Activated naive CD4-positive, alpha-beta T cell treated with anti-CD3 and anti-CD28 coated beads, Interleukin-2, amount 10 ng/mL, durations not matched to agents 7 days and 5 days (primary cell): ENCODE measurements around the gene MYO1D.
A peak's percentile ranks its signal among the peaks of the same experiment; 100 is the strongest.

Experiments
- CTCF ChIA-PET: fragments of 350-600 bp; sonication (Branson Sonifier 250); formaldehyde crosslinking; loops from one replicate; lab custom pipeline; 2021; ENCODE audit warnings: antibody characterized with exemption; lab: Charles Lee
- DNase-seq: peaks from one replicate; pipeline ENCODE4 v3.0.0-alpha.2; 2020
- H3K27ac Mint-ChIP-seq: one replicate; pipeline ENCODE4 v1.8.0; 2021; ENCODE audit warnings: mild to moderate bottlenecking, moderate library complexity, mixed read lengths
- H3K27me3 Mint-ChIP-seq: one replicate; pipeline ENCODE4 v1.8.0; 2021; ENCODE audit warnings: mild to moderate bottlenecking, mixed read lengths
- H3K36me3 Mint-ChIP-seq: one replicate; pipeline ENCODE4 v1.8.0; 2021; ENCODE audit warnings: mixed read lengths
- H3K4me1 Mint-ChIP-seq: one replicate; pipeline ENCODE4 v1.8.0; 2021; ENCODE audit warnings: mixed read lengths
- H3K4me3 Mint-ChIP-seq: one replicate; pipeline ENCODE4 v1.8.0; 2021; ENCODE audit warnings: mild to moderate bottlenecking, moderate library complexity, mixed read lengths
- H3K9me3 Mint-ChIP-seq: one replicate; pipeline ENCODE4 v1.8.0; 2021; ENCODE audit warnings: mixed read lengths

The MYO1D gene

DNA sequence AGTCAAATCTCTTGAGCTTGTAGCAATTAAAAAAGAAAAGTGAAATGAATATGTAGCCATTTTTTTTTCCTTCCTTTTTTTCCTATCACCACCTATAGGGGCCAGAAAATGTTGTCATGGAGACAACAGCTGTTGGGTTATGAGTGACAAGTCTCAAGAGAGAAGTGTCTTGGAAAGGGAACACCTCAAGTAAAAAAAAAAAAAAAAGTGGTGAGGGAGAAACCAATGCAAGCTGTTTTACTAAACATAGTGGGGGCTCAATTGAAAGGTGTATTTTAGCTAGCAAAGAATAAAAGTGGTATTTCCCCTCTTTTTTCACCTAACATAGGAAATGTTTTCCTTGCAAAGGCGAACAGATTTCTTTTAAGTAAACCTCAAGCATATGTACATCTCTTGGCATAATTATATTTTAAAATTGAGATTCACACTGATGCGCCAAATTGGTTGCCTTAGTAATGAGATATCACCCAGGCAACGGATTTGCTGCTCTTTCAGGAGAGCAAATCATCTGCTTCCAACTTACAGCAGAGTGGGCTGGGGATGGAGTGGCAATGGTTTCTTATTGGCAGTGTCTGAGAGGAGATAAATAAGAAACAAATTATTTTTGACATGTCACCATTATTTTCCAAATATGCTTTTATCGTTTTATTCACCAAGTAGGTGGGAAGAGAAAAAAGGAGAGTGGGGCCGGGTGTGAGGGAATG, 183.6 kb downstream of the MYO1D start:
- Mint-ChIP-seq H3K27me3 (no peaks in the 10 kb centered on the region), H3K4me3 (no peak overlapping the region), H3K9me3 (no peaks in the 10 kb centered on the region), H3K36me3 (no peaks in the 10 kb centered on the region), H3K4me1 (no peaks in the 10 kb centered on the region), H3K27ac (no peak overlapping the region)
- DNase-seq = no peak
- CTCF ChIA-PET = interaction anchor here (0.6 kb wide), 1 partner anchor 210 kb away, joined by 3 read pairs; no protein-coding TSS in a partner anchor

DNA sequence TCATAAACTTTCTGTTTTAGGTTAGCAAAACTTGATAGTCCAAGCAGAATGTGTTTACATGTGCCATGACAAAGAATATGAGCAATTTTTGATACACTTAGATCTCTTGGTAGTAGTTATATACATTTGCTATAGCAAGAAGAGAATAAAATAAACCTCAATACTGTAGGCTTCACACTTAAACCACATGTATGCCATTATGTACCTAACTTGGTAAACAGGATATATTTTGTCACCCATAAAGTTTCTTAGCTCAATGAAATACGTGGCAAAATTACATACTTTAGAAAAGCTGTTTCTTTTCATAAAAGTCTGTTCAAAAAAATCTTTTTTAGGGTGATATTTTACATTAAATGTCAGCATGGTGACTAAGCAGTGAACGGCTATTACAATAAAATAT, 184.7 kb downstream of the MYO1D start:
- no peak for DNase-seq
- CTCF ChIA-PET = no interaction called here
- Mint-ChIP-seq H3K27me3 (no peaks in the 10 kb centered on the region), H3K4me1 (no peaks in the 10 kb centered on the region), H3K36me3 (no peaks in the 10 kb centered on the region), H3K9me3 (no peaks in the 10 kb centered on the region), H3K4me3 (no peak overlapping the region), H3K27ac (no peak overlapping the region)

DNA sequence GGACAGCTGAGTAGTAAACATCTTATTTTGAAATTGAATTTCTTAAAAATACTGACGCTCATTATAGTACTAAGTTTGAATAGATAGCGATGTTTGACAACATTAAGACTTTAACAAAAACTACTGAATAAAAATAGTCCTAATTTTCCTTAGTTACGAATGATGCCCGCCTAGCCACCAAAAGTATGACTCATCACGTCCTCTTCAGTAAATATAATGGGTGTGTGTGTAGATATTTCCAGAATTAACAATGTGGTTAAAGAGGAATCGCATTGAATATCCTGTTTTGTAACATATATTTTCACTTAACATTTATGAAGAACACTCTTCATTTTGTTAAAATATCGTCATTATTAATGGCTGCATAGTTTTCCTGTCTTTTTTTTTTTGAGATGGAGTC, 187.6 kb downstream of the MYO1D start:
- no peaks in the 10 kb centered on the region for H3K27me3 Mint-ChIP-seq
- H3K27ac Mint-ChIP-seq = no peak overlapping the region
- H3K9me3 Mint-ChIP-seq = no peaks in the 10 kb centered on the region
- H3K36me3 Mint-ChIP-seq = no peaks in the 10 kb centered on the region
- CTCF ChIA-PET = no interaction called here
- no peak overlapping the region for H3K4me3 Mint-ChIP-seq
- H3K4me1 Mint-ChIP-seq = no peaks in the 10 kb centered on the region
- no peak for DNase-seq

DNA sequence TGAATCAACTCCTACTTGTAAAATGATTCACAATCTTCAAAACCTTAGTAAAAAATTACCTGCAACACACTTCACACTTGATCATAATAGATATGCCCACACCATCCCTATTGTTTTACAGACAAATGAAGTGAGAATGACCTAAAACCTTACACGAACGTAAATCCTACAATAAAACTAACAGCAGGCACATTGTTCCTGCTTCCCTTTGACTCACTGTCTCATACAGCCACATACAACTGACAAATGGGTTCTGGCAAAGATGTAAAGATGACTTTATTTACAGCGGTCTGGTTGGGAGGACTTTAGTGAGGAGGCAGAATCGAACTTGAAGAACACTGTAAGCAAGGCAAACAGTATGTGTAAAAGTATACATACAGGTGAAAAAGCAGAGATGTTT, 188.7 kb downstream of the MYO1D start:
- H3K4me1 Mint-ChIP-seq = no peaks in the 10 kb centered on the region
- CTCF ChIA-PET = no interaction called here
- no peak for DNase-seq
- no peaks in the 10 kb centered on the region for H3K36me3 Mint-ChIP-seq
- H3K9me3 Mint-ChIP-seq = no peaks in the 10 kb centered on the region
- H3K4me3 Mint-ChIP-seq = no peak overlapping the region
- H3K27me3 Mint-ChIP-seq = no peaks in the 10 kb centered on the region
- no peak overlapping the region for H3K27ac Mint-ChIP-seq

DNA sequence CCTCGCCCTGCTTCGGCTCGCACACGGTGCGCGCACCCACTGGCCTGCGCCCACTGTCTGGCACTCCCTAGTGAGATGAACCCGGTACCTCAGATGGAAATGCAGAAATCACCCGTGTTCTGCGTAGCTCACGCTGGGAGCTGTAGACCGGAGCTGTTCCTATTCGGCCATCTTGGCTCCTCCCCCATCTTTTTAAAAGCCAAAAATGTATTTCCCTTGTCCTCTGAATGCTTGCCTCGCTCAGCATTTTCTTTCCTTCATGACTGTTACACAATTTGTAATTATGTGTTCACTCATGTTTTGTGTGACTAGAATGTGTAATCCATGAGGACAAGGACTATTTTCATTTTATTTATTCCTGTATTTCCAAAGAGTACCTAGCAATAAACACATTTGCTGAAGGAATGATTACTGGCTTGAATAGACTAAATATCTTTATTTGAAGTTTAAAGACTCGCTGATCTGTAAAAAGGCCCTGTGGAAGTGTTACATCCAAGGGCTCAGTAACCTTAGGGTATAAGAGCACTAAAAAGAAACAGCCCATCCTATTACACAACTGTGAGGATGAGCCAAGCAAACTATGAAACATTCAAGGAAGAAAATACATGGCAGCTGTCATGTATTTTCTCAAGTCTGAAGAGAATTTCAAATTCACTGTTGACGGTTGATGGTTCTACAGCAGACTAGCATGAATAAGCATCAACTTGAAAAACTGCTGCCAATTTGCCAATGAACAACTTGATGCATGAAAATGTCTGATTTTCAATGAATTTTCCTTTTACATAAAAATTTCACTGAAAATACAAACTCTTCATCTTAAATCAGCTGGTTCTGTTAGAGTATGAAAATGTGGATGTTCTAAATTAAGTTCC, 192.6 kb downstream of the MYO1D start:
- Mint-ChIP-seq H3K36me3 (no peaks in the 10 kb centered on the region), H3K4me3 (no peak overlapping the region), H3K27ac (no peak overlapping the region), H3K4me1 (no peaks in the 10 kb centered on the region), H3K27me3 (no peaks in the 10 kb centered on the region), H3K9me3 (no peaks in the 10 kb centered on the region)
- CTCF ChIA-PET = no interaction called here
- DNase-seq = no peak

GRCh38 chr17:32673964-32674363, 203.0 kb downstream of the MYO1D start:
- no peak overlapping the region for H3K27ac Mint-ChIP-seq
- H3K4me1 Mint-ChIP-seq = no peaks in the 10 kb centered on the region
- H3K4me3 Mint-ChIP-seq = no peak overlapping the region
- peaks cover 4% of the 10 kb centered on the region for H3K9me3 Mint-ChIP-seq
- DNase-seq = no peak
- H3K36me3 Mint-ChIP-seq = no peaks in the 10 kb centered on the region
- H3K27me3 Mint-ChIP-seq = peaks cover 3% of the 10 kb centered on the region
- CTCF ChIA-PET = interaction anchor here (0.9 kb wide), 1 partner anchor 190 kb away, joined by 3 read pairs; no protein-coding TSS in a partner anchor

DNA sequence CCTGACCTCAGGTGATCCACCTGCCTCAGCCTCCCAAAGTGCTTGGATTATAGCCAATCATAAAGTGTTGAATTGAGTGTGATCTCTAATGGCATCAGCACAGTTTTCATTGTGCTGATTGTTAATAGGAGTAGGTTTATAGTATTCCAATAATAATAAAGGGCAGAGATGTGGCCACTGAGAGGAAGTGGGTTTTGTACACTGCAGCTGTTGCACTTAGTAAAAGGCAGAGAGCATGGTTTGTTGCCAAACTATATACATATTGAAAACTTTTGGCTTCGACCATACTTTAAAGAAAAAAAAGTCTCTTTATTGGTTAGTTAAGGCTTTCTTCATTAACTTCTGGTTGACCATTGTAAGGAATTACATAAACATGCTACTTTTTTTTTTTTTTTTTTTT, 204.2 kb downstream of the MYO1D start:
- H3K36me3 Mint-ChIP-seq = no peaks in the 10 kb centered on the region
- CTCF ChIA-PET = no interaction called here

DNA sequence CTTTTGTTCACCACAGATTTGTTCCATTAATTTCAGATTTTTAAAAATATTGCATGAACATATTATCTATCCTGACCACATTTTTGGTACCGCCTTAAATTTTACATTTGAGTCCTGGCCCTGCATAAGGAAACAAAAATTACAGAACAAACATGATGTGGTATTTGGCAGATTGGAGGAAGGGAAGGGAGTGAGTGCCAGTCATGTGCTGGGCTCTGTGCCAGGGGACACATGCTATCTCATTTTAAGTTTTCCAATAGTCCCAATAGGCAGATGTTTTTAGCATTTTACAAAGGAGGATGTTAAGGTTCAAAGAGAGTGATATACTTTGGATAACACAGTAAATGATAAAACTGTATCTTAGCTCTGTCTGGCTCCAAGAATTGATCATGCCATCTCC, 205.0 kb downstream of the MYO1D start:
- H3K4me1 Mint-ChIP-seq = no peaks in the 10 kb centered on the region
- H3K4me3 Mint-ChIP-seq = no peak overlapping the region
- peaks cover 4% of the 10 kb centered on the region for H3K9me3 Mint-ChIP-seq
- H3K27me3 Mint-ChIP-seq = peaks cover 3% of the 10 kb centered on the region
- no peak for DNase-seq
- H3K36me3 Mint-ChIP-seq = no peaks in the 10 kb centered on the region
- CTCF ChIA-PET = no interaction called here
- H3K27ac Mint-ChIP-seq = no peak overlapping the region

More for the DNA sequence above, 204.2 kb downstream of the MYO1D start:
- H3K9me3 Mint-ChIP-seq = peaks cover 4% of the 10 kb centered on the region
- no peak for DNase-seq
- peaks cover 3% of the 10 kb centered on the region for H3K27me3 Mint-ChIP-seq
- H3K4me1 Mint-ChIP-seq = no peaks in the 10 kb centered on the region
- H3K27ac Mint-ChIP-seq = no peak overlapping the region
- H3K4me3 Mint-ChIP-seq = no peak overlapping the region

- Mint-ChIP-seq H3K4me1 (no peaks in the 10 kb centered on the region), H3K27ac (no peak overlapping the region), H3K36me3 (no peaks in the 10 kb centered on the region), H3K27me3 (no peaks in the 10 kb centered on the region), H3K9me3 (no peaks in the 10 kb centered on the region), H3K4me3 (no peak overlapping the region)
- CTCF ChIA-PET = no interaction called here
- DNase-seq = no peak
These were observed 211.9 kb downstream of the MYO1D start for GRCh38 chr17:32664936-32665583.

DNA sequence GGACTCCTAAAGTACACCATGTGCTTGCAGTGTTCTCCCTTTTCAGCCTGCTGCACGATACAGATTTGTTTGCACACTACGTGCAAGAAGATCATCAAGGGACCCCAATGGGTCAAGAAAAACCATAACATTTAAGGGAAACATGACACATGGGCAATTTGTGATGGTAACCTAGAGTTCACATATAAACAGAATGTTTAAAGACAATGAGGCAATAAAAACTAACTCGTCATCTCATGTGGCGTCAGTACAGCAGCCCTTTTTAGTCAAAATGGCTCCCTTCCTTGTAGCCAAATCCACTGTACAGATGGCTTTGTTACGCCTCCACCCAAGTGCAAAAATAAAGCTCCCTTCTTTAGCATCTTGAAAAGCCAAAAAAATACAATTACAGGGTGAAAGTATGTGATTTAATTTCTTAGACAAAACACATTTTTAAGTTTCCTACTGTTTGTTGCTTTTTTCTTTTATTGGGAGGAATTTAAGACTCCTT, 216.4 kb downstream of the MYO1D start:
- H3K4me3 Mint-ChIP-seq = no peak overlapping the region
- CTCF ChIA-PET = interaction anchor here (0.8 to 1.0 kb wide), 2 partner anchors 10 to 198 kb away, joined by 3 read pairs; no protein-coding TSS in a partner anchor
- no peaks in the 10 kb centered on the region for H3K9me3 Mint-ChIP-seq
- no peaks in the 10 kb centered on the region for H3K27me3 Mint-ChIP-seq
- H3K36me3 Mint-ChIP-seq = no peaks in the 10 kb centered on the region
- DNase-seq = no peak
- no peak overlapping the region for H3K27ac Mint-ChIP-seq
- no peaks in the 10 kb centered on the region for H3K4me1 Mint-ChIP-seq

DNA sequence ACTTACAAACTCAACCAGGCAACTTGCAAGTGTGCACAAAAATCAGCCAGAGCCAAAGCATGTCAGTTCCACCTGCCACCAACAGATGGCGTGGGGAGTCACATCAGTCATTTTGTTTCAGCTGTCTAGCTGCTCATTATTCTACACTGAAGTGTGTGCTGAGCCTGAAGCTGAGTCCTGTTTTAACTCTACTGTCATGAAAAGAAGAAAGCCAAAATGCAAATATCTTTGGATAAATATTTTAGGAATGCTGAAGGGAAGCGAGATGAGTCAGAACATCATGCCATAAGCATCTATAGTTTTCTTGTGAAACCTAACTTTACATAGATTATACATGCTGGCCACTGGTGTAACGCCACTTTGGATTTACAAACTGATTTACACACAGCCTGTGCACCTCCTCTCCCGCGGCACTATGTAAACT, 217.5 kb downstream of the MYO1D start:
- CTCF ChIA-PET = interaction anchor here (0.8 to 2.1 kb wide), 20 partner anchors 9 to 195 kb away, joined by 3 to 13 read pairs (median 4); partner anchors contain the start of gene CDK5R1
- Mint-ChIP-seq H3K4me3 (no peak overlapping the region), H3K27me3 (no peaks in the 10 kb centered on the region), H3K4me1 (no peaks in the 10 kb centered on the region), H3K36me3 (no peaks in the 10 kb centered on the region), H3K27ac (no peak overlapping the region), H3K9me3 (no peaks in the 10 kb centered on the region)
- peak; percentile 77 for DNase-seq

DNA sequence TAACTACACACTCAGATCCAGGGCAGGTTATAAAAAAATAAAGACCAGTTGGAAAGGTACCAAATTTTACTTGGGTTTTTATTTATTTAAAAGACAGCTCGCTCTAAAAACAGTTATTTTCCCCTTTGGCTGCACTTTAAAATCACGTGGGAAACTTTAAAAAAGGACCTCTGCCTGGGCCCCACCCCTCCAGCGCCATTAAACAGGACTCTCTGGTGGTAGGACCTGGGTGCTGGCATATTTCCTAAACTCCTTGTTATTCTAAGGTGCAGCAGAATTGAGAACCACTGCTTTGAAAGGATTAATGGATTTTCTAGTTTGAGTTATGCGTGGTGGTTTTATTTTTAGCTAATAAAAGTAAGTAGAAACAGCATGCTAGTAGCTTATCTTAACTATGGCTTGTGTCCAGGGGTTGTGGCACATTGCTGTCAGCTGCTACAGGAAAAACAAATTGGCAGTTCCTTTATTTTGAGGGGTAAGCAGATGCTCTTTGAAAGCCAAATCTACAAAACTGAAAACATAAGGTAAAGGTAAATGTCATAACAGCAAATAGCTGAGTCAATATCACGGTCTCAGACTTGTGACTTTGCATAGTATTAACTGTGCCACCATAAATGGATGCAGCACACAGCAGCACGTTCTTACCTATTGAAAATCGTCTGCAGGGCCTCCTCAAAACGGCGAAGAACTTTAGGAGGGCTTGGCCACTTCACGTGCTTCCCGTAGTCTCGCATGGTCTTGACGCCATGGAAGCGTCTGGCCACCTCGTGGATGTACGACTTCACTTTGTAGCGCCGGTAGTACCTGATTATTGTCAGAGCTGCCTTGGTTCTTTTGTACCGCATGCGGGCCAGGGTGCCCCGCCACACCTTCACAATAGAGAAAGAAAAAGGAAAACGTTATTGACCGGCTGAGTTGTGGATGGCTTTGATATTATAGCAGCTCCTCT, 218.2 kb downstream of the MYO1D start:
- Mint-ChIP-seq H3K27me3 (no peaks in the 10 kb centered on the region), H3K4me3 (no peak overlapping the region), H3K9me3 (no peaks in the 10 kb centered on the region), H3K36me3 (no peaks in the 10 kb centered on the region), H3K27ac (no peak overlapping the region), H3K4me1 (no peaks in the 10 kb centered on the region)
- DNase-seq = no peak
- CTCF ChIA-PET = interaction anchor here (0.8 to 2.1 kb wide), 23 partner anchors 9 to 255 kb away, joined by 3 to 13 read pairs (median 4); partner anchors contain the start of gene CDK5R1

GRCh38 chr17:32656886-32657285, 220.0 kb downstream of the MYO1D start:
- Mint-ChIP-seq H3K4me1 (no peaks in the 10 kb centered on the region), H3K4me3 (no peak overlapping the region), H3K9me3 (no peaks in the 10 kb centered on the region), H3K27me3 (no peaks in the 10 kb centered on the region), H3K36me3 (no peaks in the 10 kb centered on the region), H3K27ac (no peak overlapping the region)
- CTCF ChIA-PET = no interaction called here
- DNase-seq = no peak
